Measurements from ENCODE around the gene SHISA9. TPM values are rescaled to one million over a fixed set of nuclear protein-coding genes. Genes with fewer than 3 reads are reported as not detected.

The SHISA9 gene
- total RNA-seq, 4 donors from 2014 or later, result 0.30 to 3.1 (median 0.66) TPM

DNA sequence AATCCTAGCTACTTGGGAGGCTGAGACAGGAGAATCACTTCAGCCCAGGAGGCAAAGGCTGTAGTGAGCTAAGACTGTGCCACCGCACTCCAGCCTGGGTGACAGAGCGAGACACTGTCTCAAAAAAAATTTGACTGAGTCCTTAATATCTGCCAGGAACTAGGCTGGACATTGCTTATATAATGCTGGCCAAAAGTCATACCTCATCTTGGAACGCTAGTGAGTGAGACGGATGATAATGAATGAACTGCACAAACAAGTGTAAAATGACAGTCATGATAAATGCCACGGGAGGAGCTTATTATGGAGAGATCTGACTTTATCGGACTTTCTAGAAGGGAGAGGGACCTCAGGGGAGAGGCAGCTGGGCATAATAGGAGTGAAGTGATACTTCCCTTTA, 327.6 kb downstream of the SHISA9 start:
- no peak for DNase-seq (ENCODE audit: low spot score in 2 of 2)
- 70 to 75% methylated on average over 6 of the region's 6 CpGs for WGBS, 2 donors
- no peak for TF ChIP-seq POLR2A (IDR thresholded peaks at IDR 0.05)
- TF ChIP-seq, protein P1, sequence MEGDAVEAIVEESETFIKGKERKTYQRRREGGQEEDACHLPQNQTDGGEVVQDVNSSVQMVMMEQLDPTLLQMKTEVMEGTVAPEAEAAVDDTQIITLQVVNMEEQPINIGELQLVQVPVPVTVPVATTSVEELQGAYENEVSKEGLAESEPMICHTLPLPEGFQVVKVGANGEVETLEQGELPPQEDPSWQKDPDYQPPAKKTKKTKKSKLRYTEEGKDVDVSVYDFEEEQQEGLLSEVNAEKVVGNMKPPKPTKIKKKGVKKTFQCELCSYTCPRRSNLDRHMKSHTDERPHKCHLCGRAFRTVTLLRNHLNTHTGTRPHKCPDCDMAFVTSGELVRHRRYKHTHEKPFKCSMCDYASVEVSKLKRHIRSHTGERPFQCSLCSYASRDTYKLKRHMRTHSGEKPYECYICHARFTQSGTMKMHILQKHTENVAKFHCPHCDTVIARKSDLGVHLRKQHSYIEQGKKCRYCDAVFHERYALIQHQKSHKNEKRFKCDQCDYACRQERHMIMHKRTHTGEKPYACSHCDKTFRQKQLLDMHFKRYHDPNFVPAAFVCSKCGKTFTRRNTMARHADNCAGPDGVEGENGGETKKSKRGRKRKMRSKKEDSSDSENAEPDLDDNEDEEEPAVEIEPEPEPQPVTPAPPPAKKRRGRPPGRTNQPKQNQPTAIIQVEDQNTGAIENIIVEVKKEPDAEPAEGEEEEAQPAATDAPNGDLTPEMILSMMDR (IDR thresholded peaks at IDR 0.05), result no peak
- intact Hi-C loops (cut with DNase I; ENCODE audit: low total_unique reads), result no loop called here
- H3K4me3 ChIP-seq (ENCODE audit: low read depth, poor library complexity, severe bottlenecking), result no peak overlapping the region

GRCh38 chr16:13231365-13231764, 330.0 kb downstream of the SHISA9 start:
- no peak for TF ChIP-seq POLR2A (IDR thresholded peaks at IDR 0.05)
- TF ChIP-seq, protein P1 (IDR thresholded peaks at IDR 0.05), result no peak
- no peak for DNase-seq (ENCODE audit: low spot score in 2 of 2)
- H3K4me3 ChIP-seq (ENCODE audit: low read depth, poor library complexity, severe bottlenecking), result no peak overlapping the region
- intact Hi-C loops (cut with DNase I; ENCODE audit: low total_unique reads), result no loop called here
- WGBS, 2 donors, result 80 to 81% methylated on average over 4 of the region's 4 CpGs

- no peak for DNase-seq (ENCODE audit: low spot score in 2 of 2)
- no peak overlapping the region for H3K4me3 ChIP-seq (ENCODE audit: low read depth, poor library complexity, severe bottlenecking)
- TF ChIP-seq, protein P1 (IDR thresholded peaks at IDR 0.05), result no peak
- no peak for TF ChIP-seq POLR2A (IDR thresholded peaks at IDR 0.05)
- intact Hi-C loops (cut with DNase I; ENCODE audit: low total_unique reads), result no loop called here
- 92% methylated on average over 17 of the region's 17 CpGs for WGBS, 2 donors
Observed at GRCh38 chr16:13234999-13235398, 333.6 kb downstream of the SHISA9 start.

- no peak overlapping the region for H3K4me3 ChIP-seq (ENCODE audit: low read depth, poor library complexity, severe bottlenecking)
- 96 to 97% methylated on average over 6 of the region's 6 CpGs for WGBS, 2 donors
- TF ChIP-seq, protein P1 (IDR thresholded peaks at IDR 0.05), result no peak
- TF ChIP-seq POLR2A (IDR thresholded peaks at IDR 0.05), result no peak
- DNase-seq (ENCODE audit: low spot score in 2 of 2), result no peak
- intact Hi-C loops (cut with DNase I; ENCODE audit: low total_unique reads), result no loop called here
Observed at GRCh38 chr16:13236308-13236707, 334.9 kb downstream of the SHISA9 start.

- WGBS, 2 donors, result 57 to 62% methylated on average over 2 of the region's 2 CpGs
- intact Hi-C loops (cut with DNase I; ENCODE audit: low total_unique reads), result no loop called here
- TF ChIP-seq, protein P1 (IDR thresholded peaks at IDR 0.05), result no peak
- no peak for TF ChIP-seq POLR2A (IDR thresholded peaks at IDR 0.05)
- no peak for DNase-seq (ENCODE audit: low spot score in 2 of 2)
- H3K4me3 ChIP-seq (ENCODE audit: low read depth, poor library complexity, severe bottlenecking), result no peak overlapping the region
Observed at GRCh38 chr16:13238182-13238581, 336.8 kb downstream of the SHISA9 start.

DNA sequence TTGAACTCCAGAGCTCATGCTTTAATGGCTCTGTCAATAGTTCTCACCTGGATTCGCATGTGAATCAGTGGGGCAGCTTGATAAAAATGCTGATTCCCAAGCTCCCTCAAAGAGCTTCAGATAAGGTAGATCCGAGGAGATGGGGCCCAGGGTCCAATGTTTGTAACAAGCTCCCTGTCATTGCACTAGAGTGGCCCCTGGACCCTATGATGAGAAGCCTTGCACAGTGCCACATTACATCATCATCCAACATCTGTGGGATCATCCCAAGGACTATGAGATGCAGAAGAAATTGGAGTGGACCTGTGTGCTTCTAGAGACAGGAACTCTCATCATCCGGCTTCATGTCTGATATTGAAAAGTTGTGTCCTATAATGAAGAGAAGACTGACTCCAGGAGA, 340.8 kb downstream of the SHISA9 start:
- TF ChIP-seq, protein P1 (IDR thresholded peaks at IDR 0.05), result no peak
- TF ChIP-seq POLR2A (IDR thresholded peaks at IDR 0.05), result no peak
- 82 to 87% methylated on average over 3 of the region's 3 CpGs for whole genome bisulfite sequencing, 2 donors
- intact Hi-C loops (cut with DNase I; ENCODE audit: low total_unique reads), result no loop called here

More for the DNA sequence above, 340.8 kb downstream of the SHISA9 start:
- no peak overlapping the region for H3K4me3 ChIP-seq (ENCODE audit: low read depth, poor library complexity, severe bottlenecking)
- DNase-seq (ENCODE audit: low spot score in 2 of 2), result no peak
